CD4-positive, alpha-beta T cell treated with Interleukin-10 for 1 hour (primary cell): Measurements from ENCODE around the gene PHTF1.
"Not testable (repeated sequence)": the region's sequence is repeated elsewhere in the genome, so short reads cannot be mapped to it uniquely, and the experiment has no call there.

Experiments used
- DNase-seq: peaks from one replicate; pipeline ENCODE4 v3.0.0-alpha.2; 2020

The PHTF1 gene

DNA sequence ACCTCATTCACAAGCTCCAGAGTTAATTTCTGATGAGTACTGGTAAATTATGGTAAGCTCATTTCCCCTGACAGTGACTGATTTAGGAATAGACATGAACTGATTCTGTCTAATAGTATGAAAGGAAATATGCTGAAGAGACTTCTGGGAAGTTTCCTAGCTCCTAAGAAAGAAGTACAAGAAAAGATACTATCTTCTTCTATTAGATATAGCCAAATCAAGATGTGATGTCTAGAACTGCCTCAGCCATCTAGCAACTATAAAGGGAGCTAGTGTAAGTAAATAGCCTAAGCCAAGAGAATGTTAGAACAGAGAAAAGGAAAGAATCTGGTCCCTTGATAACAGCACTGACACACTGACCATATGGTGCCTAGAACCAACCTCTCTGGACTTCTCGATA, 10.7 kb upstream of the PHTF1 start:
- DNase-seq = no peak

DNA sequence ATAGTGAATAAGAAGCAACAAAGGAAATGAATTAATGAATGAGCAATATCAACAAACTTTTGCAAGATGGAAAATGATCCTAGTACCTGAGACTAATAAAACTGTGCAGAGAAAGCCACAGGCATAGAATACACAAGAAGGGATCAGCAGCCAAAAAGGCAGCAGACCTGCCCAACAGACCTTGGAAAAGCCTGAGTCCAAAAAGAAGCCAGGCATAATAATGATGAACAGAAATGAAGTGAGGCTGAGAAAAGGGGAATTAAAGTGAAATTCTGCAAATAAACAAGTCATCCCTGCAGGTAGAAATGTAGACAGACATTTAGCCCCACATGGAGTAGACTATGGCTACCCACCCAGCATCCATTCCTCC, 10.3 kb upstream of the PHTF1 start:
- no peak for DNase-seq

DNA sequence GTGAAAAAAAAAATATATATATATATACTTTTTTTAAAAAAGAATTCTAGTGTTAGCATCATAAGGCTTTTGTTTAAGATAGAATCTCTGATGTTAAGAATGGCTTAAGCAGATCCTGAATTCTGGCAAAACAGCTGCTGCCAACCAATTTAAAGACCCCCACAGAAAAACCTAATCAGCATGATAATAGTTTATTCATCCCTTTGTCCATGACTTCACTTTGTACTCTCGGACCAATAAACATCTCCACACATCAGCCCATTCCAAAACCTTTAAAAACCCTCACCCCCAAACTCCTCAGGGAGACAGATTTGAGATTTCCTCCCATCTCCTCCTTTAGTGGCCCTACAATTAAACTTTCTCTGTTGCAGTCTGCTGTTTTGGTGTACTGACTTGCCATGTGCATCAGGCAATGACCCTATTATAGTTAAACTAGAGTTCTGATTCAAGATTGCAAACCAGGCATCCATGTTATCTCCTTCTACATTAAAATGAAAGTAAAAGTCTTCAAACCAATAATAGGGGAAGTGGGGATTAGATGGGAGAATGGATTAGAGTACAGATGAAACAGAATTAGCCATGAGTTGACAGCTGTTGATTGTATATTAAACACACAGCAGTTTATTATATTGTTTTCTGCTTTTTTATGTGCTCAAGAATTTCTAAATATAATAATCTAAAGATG, 9.8 kb upstream of the PHTF1 start:
- no peak for DNase-seq

DNA sequence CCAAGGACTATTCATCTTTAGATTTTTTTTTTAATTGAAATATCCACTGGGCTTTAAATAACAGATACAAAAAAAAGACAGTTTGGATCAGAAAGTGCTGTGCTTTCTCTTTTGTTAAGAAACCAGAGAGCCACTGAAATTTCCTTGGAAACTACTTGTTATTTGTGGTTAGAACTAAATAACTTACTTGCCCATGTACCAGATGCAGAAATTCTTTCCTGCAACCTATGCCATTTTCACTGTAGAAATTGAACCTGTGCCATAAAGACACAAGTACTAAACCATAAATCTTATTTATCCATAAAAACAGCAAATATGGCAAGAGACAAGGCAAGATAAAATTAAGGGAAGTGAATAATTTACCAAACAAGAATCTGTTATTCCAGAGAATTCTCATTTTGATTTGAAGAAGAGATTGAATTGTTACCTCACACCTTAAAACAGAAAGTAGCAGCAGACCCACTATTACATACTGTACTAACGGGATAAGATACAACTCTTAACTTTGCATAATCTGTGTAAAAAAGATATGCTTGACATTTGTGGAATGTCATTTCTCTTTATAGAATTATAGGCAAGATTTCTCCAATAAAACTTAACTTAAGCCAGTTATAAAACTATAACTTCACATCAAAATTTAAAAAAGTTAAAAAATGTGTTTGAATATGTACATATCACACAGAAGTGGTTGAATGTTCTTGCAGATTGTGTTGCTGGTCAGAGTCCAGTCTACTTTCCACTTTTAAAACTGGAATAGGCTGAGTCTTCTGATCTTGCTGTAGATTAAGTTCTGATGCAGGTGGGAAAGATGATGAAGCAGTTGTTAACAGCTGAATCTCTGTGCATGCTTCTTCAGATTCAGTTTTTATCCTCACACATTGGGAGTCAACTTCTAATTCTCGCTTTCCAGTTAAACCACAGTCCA, 6.3 kb upstream of the PHTF1 start:
- DNase-seq = no peak

DNA sequence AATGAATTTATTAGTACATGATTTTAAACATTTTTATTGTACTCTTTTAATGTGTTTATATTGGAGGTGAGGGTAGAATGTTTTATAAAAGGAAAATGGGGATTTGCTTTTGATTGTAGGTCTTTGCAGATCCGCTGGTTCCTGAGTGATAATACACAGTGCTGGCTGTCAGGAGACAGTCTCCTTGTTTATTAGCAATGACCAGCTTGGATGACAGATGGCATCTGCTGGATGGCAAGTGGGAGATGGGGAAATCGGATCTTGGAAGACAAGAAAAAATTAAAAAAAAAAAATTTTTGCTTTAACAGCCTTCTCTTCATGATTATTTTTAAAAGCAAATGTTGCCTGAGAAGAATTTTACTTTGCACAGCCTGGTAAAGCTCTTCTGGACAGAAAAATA, 4.4 kb upstream of the PHTF1 start:
- no peak for DNase-seq

DNA sequence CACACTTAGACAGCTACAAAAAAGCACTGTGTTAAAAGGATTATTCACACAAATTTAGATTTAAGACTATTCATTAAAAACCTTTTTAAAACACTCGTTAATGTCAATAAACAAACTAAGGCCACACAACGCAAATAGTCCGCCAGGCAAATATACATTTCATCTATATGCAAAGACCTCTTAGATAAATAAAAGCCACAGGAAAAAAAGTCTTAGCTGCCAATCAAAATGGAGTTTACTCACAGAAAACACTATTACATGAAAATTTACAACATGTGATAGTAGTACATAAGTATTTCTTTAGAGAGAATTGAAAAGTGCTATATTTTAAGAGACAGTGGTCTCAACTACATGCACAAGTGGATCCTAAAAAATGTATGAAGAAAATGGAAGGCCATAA, 2.7 kb upstream of the PHTF1 start:
- no peak for DNase-seq

DNA sequence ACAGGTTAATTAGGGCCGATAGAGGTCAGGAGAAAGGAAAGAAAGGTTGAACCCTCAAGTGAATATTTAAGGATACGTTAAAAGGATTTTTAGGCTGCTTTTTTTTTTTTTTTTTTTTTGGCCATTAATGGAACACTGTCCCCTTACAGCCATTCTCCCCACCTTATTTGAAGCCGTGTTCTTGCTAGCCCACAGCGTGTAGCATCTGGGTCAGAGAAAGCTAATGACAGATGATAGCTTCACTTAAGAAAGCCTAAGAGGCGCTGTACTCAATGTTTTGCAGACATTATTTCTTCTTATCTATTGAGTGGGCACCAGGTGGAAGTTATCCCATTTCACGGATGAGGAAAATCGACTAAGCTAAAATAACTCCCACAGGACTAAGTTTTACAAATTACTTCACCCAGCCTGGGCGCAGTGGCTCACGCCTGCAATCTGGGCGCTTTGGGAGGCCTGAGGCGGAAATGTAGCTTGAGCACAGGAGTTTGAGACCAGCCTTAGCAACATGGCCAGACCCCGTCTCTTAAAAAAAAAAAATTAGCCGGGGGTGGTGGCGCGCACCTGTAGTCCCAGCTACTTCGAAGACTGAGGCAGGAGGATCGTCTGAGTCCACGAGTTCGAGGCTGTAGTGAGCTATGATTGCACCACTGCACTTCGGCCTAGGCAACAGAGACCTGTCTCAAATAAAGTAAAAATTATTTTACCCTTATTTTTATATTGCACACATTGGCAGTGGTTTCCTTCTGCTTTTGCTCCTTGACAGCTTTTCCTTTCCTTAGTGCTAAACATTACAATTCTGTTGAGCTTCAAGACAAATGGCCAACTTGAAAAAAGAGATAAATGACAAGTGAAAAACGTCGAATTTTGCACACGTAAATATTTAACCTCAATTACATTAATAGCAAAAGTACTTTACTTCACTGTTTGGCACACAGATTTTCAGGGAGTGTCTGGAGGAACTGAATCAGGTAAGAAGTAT, 1.1 kb upstream of the PHTF1 start:
- no peak for DNase-seq

DNA sequence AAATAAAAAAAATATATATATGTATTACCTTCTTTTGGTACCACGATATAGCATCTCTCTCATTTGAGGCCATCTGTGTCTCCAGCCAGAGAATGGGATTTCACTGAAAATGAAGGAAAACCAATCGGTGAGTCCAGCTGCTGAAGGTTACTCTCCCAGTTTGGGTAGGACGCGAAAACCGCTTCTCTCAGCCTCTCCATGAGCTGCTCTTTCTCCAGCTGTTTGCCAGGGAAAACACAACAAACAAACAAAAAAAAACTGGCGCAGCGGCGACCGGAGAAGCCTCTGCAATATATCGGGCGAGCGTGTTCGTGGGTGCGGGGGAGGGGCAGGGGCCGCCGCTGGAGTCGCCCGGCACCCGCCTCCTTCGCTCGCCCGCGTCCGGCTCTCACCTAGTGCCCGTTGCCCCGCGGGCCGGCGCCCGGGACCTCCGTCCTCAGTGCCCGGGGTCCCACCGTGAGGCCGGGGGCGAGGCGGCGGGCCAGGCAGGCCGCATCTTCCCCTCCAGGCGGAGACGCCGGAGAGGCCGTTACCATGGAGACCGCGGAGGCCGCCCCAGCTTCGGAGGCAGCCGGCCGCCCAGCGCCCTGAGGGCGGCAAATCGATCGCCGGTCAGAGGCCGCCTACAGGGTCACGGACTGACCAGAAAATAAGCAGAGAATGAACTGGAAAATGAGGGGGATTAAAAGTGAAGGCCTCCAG, 504 bp downstream of the PHTF1 start:
- DNase-seq = peak; percentile 64

DNA sequence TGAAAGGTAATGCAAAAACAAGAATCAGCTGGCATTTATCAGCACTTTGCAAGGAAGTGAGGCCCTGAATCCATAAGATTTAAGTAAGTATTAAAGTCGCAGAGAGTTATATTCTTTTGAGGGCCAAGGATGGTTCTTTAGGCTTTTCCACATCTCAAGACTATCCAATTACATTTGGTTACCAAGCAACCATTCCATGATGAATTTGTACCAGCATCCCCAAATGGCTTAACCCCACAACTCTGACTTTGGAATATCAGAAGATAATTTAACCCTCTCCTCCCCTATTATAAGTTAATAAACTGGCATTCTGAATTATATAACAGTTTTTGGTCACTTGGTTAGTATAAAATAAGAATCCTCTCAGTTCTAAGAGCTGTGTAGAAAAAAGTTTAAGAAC, 2.8 kb downstream of the PHTF1 start:
- no peak for DNase-seq

DNA sequence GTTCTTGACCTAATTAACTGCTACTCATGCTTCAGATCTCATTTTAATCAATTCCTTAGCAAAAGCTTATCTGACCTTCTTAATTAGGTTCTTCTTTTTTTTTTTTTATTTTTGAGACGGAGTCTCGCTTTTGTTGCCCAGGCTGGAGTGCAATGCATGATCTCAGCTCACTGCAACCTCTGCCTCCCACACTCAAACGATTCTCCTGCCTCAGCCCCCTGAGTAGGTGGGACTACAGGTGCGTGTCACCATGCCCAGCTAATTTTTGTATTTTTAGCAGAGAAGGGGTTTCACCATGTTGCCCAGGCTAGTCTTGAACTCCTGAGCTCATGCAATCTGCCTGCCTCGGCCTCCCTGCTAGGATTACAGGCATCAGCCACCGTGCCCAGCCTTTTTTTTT, 6.0 kb downstream of the PHTF1 start:
- DNase-seq = not testable (repeated sequence)

DNA sequence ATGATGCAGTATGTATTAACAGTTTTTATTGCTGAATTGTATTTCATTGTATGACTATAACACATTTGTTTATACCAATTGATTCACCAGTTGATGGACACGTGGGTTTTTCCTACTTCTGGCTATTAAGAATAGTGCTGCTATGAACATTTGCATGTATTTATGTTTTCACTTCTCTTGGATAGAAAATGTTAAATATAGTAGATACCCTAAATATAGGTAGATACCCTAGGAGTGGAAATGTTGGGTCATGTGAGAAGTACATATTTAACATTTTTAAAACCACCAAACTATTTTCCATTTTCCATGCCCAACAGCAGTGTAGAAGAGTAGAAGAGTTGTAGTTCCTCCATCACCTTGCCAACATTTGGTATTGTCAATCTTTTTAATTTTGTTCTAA, 7.8 kb downstream of the PHTF1 start:
- DNase-seq = no peak

DNA sequence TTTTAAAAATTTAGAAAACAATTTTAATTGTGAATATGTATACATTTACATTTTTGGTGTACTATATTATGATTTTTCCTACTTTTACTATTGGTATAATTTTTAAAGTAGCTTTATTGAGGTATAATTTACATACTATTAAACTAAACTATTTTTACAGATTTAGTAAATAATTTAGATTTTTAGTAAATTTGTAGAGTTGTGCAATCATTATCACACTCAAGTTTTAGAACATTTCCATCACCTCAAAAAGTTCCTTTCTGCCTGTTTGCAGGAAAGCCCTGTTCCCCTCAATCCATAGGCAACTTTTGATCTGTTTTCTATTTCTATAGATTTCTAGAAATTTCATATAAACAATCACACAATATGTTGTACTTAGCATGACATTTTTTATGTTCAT, 8.2 kb downstream of the PHTF1 start:
- DNase-seq = no peak

DNA sequence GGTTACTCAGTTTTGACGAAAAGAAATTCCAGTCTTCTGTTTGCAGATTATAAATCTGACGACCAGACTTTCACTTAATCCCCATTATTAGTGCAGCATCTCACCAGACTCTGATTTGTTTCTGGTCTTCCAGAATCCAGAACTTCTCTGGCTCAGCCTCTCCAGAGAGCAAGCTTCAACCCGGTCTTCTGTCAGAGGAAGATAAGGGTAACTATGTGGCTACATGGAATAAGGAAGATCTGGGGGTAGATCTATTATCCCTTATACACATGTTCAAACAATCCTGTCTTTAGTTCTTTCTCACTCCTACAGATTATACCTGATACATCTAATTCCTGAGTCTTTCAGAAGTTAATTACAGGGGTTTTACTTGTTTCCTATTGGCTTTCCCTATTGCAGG, 9.9 kb downstream of the PHTF1 start:
- DNase-seq = no peak

DNA sequence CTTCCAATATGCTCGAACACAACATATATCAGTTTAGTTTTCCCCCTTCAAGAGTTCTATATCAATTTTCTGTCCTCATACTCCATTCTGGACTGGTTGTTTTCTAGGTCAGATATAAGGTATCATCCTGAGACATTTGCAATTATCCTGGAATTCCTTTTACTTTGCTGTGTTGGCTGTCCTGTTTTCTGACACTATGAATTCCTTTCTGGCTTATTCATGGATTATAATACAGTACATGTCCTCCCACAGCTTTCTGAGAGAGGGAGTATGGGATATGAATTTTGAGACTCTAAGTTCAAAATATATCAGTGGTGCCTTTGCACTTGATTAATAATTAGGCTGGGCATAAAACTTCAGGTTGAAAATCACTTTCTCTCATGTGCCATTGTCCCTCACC, 11.9 kb downstream of the PHTF1 start:
- DNase-seq = no peak

DNA sequence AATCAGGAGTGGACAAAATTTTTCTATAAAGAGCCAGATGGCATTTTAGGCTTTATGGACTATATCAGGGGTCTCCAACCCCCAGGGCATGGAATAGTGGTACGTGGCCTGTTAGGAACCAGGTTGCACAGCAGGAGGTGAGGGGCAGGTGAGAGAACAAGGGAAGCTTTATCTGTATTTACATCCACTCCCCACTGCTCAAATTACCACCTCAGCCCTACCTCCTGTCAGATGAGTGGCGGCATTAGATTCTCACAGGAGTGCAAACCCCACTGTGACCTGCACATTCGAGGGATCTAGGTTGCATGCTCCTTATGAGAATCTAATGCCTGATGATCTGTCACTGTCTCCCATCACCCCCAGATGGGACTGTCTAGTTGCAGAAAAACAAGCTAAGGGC, 13.9 kb downstream of the PHTF1 start:
- DNase-seq = no peak

DNA sequence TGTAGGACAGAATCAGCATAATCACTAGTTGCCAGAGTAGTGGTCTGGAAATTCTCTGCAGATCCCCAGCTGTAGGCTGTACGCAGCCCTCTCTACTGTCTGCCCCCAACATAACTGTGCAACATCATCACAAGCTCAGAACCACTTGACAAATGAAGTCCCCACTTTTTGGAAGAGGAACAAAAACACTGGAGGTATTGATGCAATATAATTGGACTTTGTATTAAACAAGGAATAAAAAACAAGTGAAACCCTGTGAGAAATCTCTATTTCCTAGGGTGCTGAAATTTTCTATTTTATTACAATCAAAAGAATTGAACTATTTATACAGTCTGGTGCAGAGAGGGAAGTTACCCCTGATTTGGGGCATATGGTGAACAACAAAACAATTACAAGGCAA, 15.2 kb downstream of the PHTF1 start:
- no peak for DNase-seq

DNA sequence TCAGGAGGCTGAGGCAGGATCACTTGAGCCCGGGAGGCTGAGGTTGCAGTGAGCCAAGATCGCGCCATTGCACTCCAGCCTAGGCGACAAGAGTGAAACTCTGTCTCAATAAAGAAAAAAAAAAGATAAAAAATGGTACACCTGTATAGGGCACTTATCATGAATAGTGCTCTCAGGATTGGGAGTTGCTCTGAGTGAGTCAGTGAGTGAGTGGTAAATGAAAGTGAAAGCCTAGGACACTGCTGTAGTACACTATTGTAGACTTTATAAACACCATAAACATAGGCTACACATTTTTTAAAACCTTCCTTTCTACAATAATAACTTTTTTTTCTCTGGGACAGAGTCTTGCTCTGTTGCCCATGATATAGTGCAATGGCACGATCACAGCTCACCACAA, 16.8 kb downstream of the PHTF1 start:
- DNase-seq = peak; percentile 14

DNA sequence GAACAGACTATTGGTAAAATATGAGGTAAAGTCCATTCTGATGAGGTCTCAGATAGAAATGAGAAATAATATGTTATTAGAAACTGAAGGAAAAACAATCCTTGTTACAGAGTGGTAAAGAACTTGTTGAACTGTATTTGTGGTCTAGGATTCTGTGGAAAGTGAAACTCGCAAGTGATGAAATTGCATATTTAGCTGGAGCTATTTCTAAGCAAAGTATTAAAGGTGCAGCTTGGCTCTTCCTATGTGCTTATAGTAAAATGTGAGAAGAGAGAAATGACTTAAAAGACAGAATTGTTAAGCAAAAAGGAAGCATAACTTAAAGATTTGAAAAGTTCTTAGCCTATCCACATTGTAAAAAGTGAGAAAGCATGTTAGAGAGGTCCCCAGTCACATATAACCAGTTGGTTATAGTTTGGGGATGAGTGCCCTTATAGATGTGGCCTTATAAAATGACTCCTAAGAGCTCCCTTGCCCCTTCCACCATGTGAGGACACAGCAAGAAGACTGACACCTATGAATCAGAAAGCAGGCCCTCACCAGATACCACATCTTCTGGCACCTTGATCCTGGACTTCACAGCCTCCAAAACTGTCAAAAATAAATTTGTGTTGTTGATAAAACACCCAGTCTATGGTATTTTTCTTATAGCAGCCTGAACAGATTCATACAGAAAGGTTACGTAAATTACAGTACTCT, 24.8 kb downstream of the PHTF1 start:
- no peak for DNase-seq

DNA sequence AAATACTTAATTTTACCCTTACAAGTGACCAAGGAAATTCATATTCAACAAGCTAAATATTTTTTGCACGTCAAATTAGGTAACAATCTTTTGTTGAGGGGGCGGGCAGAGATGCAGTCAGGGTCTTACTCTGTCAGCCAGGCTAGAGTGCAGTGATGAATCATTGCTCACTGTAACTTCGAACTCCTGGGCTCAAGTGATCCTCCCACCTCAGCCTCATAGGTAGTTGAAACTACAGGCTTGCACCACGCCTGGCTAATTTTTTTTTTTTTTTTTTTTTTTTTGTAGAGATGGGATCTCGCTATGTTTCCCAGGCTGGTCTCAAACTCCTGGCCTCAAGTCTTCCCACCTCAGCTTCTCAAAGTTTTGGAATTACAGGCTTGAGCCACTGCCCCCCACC, 26.5 kb downstream of the PHTF1 start:
- no peak for DNase-seq

DNA sequence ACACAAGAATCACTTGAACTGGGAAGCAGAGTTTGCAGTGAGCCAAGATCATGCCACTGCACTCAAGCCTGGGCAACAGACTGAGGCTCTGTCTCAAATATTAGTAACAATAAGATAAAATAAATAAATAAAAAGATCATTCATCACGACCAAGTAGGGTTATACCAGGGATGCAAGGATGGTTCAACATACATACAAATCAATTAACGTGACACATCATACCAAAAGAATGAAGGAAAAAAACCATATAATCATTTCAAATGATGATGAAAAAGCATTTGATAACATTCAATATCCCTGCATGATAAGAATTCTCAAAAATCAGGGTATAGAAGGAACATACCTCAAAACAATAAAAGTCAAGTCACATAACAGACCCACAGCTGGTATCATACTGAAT, 38.3 kb downstream of the PHTF1 start:
- DNase-seq = no peak

DNA sequence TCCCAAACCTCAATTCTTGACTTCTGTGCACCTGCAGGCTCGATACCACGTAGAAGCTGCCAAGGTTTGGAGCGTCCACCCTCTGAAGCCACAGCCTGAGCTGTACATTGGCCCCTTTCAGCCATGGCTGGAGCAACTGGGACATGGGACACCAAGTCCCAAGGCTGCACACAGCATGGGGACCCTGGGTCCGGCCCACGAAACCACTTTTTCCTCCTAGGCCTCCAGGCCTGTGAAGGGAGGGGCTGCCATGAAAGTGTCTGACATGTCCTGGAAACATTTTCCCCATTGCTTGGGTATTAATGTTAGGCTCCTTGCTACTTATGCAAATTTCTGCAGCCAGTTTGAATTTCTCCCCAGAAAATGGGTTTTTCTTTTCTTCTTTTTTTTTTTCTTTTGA, 40.7 kb downstream of the PHTF1 start:
- not testable (repeated sequence) for DNase-seq

DNA sequence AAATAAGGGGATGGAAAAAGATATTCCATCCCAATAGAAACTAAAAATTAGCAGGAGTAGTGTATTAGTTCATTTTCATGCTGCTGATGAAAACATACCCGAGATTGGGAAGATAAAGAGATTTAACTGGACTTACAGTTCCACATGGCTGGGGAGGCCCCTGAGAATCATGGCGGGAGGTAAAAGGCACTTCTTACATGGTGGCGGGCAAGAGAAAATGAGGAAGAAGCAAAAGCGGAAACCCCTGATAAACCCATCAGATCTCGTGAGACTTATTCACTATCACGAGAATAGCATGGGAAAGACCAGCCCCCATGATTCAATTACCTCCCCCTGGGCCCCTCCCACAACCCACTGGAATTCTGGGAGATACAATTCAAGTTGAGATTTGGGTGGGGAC, 41.8 kb downstream of the PHTF1 start:
- not testable (repeated sequence) for DNase-seq
